Measurements from ENCODE around the gene FNDC7. TPM values are rescaled to one million over a fixed set of nuclear protein-coding genes. Genes with fewer than 3 reads are reported as not detected.

FNDC7 gene
- total RNA-seq, 1 donor from 2014 or later = not detected

DNA sequence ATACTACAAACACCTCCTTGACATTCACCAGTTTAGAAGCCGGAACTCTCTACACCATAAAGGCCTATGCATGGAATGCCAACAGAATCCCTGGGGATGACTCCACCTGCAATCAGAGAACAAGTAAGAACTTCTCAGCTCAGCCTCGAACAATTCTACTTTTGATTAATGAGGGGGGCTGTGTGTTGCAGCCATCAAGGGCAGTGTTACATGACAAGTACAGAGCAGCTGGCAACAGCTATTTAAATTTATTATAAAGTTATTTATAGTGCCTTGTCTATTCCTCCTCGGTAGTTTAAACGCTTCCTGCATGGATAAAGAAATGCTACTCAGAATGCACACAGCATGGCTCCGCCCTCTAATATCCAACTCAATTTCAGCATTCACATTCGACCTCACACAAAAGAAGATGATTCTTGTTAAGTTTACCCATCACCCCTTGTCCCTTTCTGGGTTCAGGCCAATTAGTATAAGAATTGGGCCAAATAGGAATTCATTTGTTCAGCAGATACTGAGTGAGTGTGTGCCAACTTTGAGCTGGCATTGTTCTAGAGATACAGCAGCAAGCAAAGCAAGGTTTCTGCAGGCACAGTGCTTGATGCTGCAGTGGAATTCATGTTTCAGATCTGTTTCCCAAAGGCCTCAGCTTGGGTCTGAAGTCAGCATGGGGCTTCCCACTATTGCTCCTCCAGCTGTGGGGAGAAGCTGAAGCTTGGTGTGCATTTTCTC is 6.4 kb downstream of the FNDC7 start:
- Mint-ChIP-seq H3K4me1 (ENCODE audit: low read depth, unreplicated experiment) (no peaks in the 10 kb centered on the region), H3K4me3 (ENCODE audit: unreplicated experiment) (no peak overlapping the region), H3K27ac (ENCODE audit: unreplicated experiment) (no peak overlapping the region), H3K9me3 (ENCODE audit: unreplicated experiment) (no peaks in the 10 kb centered on the region), H3K36me3 (ENCODE audit: unreplicated experiment) (no peaks in the 10 kb centered on the region), H3K27me3 (ENCODE audit: unreplicated experiment) (peaks cover 2% of the 10 kb centered on the region)
- TF ChIP-seq, protein P1, sequence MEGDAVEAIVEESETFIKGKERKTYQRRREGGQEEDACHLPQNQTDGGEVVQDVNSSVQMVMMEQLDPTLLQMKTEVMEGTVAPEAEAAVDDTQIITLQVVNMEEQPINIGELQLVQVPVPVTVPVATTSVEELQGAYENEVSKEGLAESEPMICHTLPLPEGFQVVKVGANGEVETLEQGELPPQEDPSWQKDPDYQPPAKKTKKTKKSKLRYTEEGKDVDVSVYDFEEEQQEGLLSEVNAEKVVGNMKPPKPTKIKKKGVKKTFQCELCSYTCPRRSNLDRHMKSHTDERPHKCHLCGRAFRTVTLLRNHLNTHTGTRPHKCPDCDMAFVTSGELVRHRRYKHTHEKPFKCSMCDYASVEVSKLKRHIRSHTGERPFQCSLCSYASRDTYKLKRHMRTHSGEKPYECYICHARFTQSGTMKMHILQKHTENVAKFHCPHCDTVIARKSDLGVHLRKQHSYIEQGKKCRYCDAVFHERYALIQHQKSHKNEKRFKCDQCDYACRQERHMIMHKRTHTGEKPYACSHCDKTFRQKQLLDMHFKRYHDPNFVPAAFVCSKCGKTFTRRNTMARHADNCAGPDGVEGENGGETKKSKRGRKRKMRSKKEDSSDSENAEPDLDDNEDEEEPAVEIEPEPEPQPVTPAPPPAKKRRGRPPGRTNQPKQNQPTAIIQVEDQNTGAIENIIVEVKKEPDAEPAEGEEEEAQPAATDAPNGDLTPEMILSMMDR (IDR thresholded peaks at IDR 0.05; ENCODE audit: partially characterized antibody, unreplicated experiment) = no peak
- DNase-seq = no peak

DNA sequence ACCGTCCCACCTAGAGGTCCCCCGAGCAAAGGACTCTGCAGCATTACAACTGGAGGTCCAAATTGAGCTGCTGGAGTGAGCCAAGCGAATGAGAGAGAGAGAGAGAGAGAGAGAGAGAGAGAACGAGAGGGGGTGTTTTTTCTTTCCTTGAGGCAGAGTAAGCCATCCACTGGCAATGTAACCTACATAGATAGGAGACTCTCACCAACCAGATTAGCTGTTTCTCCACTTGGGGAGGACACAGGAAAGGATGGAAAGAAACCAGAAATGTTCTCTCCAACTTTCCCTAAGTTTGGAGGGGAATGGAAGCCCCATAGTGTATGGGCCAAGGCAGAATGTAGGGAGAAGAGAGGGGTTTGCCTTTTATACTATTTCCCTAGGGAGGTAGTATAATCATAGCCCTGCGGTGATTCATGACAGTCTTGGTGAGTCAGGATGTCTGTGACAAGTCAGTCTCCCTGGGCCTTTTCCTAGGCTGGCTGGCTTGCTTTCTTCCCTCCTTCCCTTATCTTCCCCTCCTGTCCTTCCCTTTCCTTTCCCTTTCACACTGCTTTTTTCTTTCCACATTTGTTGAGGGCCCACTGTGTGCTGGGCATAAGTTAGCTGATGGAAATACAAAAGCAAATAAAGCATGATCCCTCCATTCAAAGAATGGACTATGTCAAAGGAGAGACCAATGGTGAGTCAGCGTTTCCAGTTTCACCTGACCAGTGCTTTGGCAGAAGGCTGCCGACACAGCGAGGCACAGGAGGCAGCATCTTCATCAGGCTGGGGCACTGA is 7.1 kb downstream of the FNDC7 start:
- TF ChIP-seq, protein P1 (IDR thresholded peaks at IDR 0.05; ENCODE audit: partially characterized antibody, unreplicated experiment) = no peak
- Mint-ChIP-seq H3K27ac (ENCODE audit: unreplicated experiment) (no peak overlapping the region), H3K27me3 (ENCODE audit: unreplicated experiment) (peaks cover 2% of the 10 kb centered on the region), H3K4me3 (ENCODE audit: unreplicated experiment) (no peak overlapping the region), H3K9me3 (ENCODE audit: unreplicated experiment) (no peaks in the 10 kb centered on the region), H3K4me1 (ENCODE audit: low read depth, unreplicated experiment) (no peaks in the 10 kb centered on the region), H3K36me3 (ENCODE audit: unreplicated experiment) (no peaks in the 10 kb centered on the region)
- DNase-seq = no peak

DNA sequence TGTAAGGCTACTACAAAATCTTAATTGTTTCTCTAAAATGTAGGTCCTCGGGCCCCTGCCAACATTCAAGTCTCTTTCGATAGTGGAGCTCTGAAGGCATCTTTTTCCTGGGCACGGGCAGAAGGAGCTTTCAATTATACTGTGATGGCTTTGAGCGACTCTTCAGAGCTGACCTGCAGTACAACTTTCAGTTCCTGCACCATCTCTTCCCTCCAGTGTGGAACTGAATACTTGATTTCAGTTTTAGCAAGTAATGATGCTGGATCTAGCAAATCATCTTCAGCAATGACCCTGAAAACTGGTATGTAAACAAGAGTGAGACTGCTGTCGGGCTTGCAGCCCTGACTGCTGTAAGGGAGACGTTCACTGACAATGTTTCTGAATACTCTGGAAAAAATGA is 9.6 kb downstream of the FNDC7 start:
- Mint-ChIP-seq H3K36me3 (ENCODE audit: unreplicated experiment) (no peaks in the 10 kb centered on the region), H3K27ac (ENCODE audit: unreplicated experiment) (no peak overlapping the region), H3K27me3 (ENCODE audit: unreplicated experiment) (no peaks in the 10 kb centered on the region), H3K4me3 (ENCODE audit: unreplicated experiment) (no peak overlapping the region), H3K9me3 (ENCODE audit: unreplicated experiment) (no peaks in the 10 kb centered on the region), H3K4me1 (ENCODE audit: low read depth, unreplicated experiment) (no peaks in the 10 kb centered on the region)
- TF ChIP-seq, protein P1 (IDR thresholded peaks at IDR 0.05; ENCODE audit: partially characterized antibody, unreplicated experiment) = no peak
- no peak for DNase-seq

DNA sequence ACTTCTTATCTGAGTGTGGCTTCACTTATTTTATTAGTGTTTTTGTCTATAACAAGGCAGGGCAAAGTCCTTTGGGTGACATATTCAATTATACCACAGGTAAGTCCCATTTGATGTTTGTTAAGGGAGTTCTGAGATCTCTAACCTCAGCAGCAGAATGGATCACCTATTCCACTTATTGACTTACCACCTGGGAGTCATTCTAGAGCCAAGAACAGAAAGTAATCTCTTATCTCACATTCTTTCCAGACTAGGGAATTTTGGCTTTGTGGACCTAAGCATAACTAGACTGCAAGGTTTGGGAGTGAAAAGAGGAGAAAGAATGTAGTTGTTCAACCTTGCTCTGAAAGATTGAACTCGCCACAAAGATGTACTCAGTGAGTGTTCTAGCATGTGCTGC is 13.2 kb downstream of the FNDC7 start:
- Mint-ChIP-seq H3K27me3 (ENCODE audit: unreplicated experiment) (no peaks in the 10 kb centered on the region), H3K27ac (ENCODE audit: unreplicated experiment) (no peak overlapping the region), H3K4me1 (ENCODE audit: low read depth, unreplicated experiment) (peaks cover under 1% of the 10 kb centered on the region), H3K36me3 (ENCODE audit: unreplicated experiment) (no peaks in the 10 kb centered on the region), H3K4me3 (ENCODE audit: unreplicated experiment) (no peak overlapping the region), H3K9me3 (ENCODE audit: unreplicated experiment) (peaks cover 3% of the 10 kb centered on the region)
- TF ChIP-seq, protein P1 (IDR thresholded peaks at IDR 0.05; ENCODE audit: partially characterized antibody, unreplicated experiment) = no peak
- DNase-seq = no peak
